MCF 10A (cell line): ENCODE data around the gene CKS1B. TPM values are rescaled to one million over a fixed set of nuclear protein-coding genes. Genes with fewer than 3 reads are reported as not detected.

Experiments used
- BruUV-seq: library from RNA; stranded (reverse); fragments of 400-500 nt; replicated peaks from 2 replicates; lab custom pipeline; 2021; lab: Mats Ljungman, UMichigan
- CTCF ChIA-PET: fragments of 300-600 bp; sonication (Branson Sonifier 250); formaldehyde crosslinking; extraction: SDS; loops from one replicate; lab custom pipeline; 2021; ENCODE audit warnings: antibody characterized with exemption, inconsistent platforms; lab: Yijun Ruan, JAX
- POLR2A ChIA-PET: fragments of 300-600, 350-650 bp; sonication (Branson Sonifier 250); formaldehyde crosslinking; extraction: SDS; loops from one replicate; lab custom pipeline; 2020; ENCODE audit warnings: antibody characterized with exemption, inconsistent platforms; lab: Yijun Ruan, JAX
- DNase-seq: peaks from one replicate; pipeline ENCODE4 v3.0.0-alpha.2; 2018; ENCODE audit not compliant: unreplicated experiment
- H3K27ac Mint-ChIP-seq: one replicate; pipeline ENCODE4 v1.8.0; 2022; ENCODE audit warnings: mild to moderate bottlenecking, low read depth, mixed read lengths; ENCODE audit not compliant: unreplicated experiment
- H3K27me3 Mint-ChIP-seq: one replicate; pipeline ENCODE4 v1.8.0; 2022; ENCODE audit warnings: mixed read lengths; ENCODE audit not compliant: insufficient read depth, unreplicated experiment
- H3K36me3 Mint-ChIP-seq: one replicate; pipeline ENCODE4 v1.8.0; 2022; ENCODE audit warnings: mild to moderate bottlenecking, moderate library complexity, mixed read lengths; ENCODE audit not compliant: insufficient read depth, unreplicated experiment
- H3K4me1 Mint-ChIP-seq: one replicate; pipeline ENCODE4 v1.8.0; 2022; ENCODE audit warnings: mixed read lengths; ENCODE audit not compliant: insufficient read depth, unreplicated experiment
- H3K4me3 Mint-ChIP-seq: one replicate; pipeline ENCODE4 v1.8.0; 2022; ENCODE audit warnings: mild to moderate bottlenecking, moderate library complexity, mixed read lengths; ENCODE audit not compliant: unreplicated experiment
- H3K9me3 Mint-ChIP-seq: one replicate; pipeline ENCODE4 v1.8.0; 2022; ENCODE audit warnings: mixed read lengths; ENCODE audit not compliant: unreplicated experiment
- intact Hi-C: fragments of 100-400 bp; cut with micrococcal nuclease; formaldehyde crosslinking; loops from 2 replicates; pipeline ENCODE4 v1.14.1; 2022
- total RNA-seq: library from RNA; stranded (reverse); gene quantifications from 2 replicates; pipeline ENCODE4 v1.2.3, GENCODE V29; 2022
- TF ChIP-seq, protein P1 (sequence below): fragments of 200-600 bp; IDR thresholded peaks from one replicate; pipeline ENCODE4 v1.8.0; 2022; ENCODE audit warnings: antibody characterized with exemption, mild to moderate bottlenecking; ENCODE audit not compliant: unreplicated experiment

CKS1B gene
- total RNA-seq, 1 experiment from 2014 or later: 285 TPM

DNA sequence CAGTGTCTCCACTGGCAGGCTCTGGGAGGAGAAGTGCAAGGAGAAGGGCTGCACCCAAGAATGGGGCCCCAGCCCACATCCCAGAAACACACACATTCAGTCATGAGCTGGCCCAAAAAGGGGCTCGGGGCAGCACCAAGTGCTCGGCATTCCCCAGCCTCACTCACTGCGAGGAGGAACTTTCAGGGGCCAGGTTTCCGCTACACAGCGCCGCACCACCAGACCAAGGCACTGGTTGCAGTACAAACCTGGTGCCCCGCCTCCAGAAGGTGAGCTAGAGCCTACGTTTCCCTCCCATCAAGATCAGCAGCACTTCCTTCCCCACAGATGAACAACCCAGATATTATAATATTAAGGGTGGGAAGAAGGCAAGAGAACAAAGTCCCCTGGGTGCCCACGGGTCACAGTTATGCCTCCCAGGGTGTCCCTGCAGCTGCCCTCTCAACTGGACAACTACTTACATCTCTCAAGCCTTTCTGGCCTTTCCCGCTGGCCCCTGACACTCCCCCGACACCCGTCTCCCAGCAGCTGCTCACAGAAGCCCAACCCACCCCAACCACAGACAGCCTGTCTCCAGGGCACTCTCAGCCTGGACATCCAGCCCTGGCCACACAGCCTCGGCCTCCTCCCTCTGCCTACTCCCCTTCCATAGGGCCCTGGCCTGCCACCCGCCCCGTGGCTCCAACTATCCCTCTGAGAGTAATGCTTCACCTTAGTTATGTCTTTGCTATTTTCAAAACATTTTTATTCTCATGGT is 22.4 kb upstream of the CKS1B start:
- CTCF ChIA-PET: interaction anchor here (0.6 to 2.6 kb wide), 10 partner anchors 9 to 473 kb away, joined by 3 to 6 read pairs (median 4); no protein-coding TSS in a partner anchor
- POLR2A ChIA-PET: interaction anchor here (1.2 to 39.6 kb wide), 4 partner anchors 8 to 37 kb away, joined by 4 to 1917 read pairs (median 59); partner anchors contain the start of genes CKS1B, FLAD1, LENEP and PMVK
- no peak for DNase-seq

DNA sequence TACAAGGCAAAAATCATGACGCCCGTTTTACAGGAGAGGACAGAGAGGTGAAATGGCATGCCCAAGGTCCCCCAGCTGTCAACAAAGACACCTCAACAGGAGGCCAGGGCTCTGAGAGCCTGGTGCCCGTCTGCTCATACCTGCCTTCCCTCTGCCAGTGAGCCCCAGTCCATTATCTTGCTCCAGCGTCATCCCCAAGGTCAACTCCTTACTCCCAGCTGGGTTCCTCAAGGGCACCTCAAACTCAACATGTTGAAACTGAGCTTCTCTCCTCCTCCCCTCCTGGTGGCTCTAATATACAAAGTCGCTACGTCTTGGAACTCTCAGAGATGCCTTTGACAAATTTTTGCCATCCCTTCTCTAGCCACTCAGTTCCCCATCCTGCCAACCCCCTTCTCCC is 21.8 kb upstream of the CKS1B start:
- BruUV-seq: no TSS peak
- Mint-ChIP-seq H3K27me3 (no peaks in the 10 kb centered on the region), H3K4me1 (peaks cover 43% of the 10 kb centered on the region), H3K36me3 (peaks cover 4% of the 10 kb centered on the region), H3K27ac (no peak overlapping the region), H3K9me3 (no peaks in the 10 kb centered on the region), H3K4me3 (no peak overlapping the region)
- ChIA-PET CTCF (interaction anchor here (0.6 to 2.6 kb wide), 7 partner anchors 8 to 473 kb away, joined by 3 to 12 read pairs (median 4); partner anchors contain the start of gene PYGO2), POLR2A (interaction anchor here (1.2 to 39.6 kb wide), 5 partner anchors 9 to 86 kb away, joined by 3 to 1917 read pairs (median 6); partner anchors contain the start of genes CKS1B, FLAD1, LENEP and PMVK)
- DNase-seq: no peak
- intact Hi-C loops: no loop called here
- TF ChIP-seq, protein P1, sequence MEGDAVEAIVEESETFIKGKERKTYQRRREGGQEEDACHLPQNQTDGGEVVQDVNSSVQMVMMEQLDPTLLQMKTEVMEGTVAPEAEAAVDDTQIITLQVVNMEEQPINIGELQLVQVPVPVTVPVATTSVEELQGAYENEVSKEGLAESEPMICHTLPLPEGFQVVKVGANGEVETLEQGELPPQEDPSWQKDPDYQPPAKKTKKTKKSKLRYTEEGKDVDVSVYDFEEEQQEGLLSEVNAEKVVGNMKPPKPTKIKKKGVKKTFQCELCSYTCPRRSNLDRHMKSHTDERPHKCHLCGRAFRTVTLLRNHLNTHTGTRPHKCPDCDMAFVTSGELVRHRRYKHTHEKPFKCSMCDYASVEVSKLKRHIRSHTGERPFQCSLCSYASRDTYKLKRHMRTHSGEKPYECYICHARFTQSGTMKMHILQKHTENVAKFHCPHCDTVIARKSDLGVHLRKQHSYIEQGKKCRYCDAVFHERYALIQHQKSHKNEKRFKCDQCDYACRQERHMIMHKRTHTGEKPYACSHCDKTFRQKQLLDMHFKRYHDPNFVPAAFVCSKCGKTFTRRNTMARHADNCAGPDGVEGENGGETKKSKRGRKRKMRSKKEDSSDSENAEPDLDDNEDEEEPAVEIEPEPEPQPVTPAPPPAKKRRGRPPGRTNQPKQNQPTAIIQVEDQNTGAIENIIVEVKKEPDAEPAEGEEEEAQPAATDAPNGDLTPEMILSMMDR: no peak

More for the DNA sequence above, 22.4 kb upstream of the CKS1B start:
- H3K27me3 Mint-ChIP-seq: no peaks in the 10 kb centered on the region
- peaks cover 38% of the 10 kb centered on the region for H3K4me1 Mint-ChIP-seq
- H3K36me3 Mint-ChIP-seq: peaks cover 6% of the 10 kb centered on the region
- intact Hi-C loops: no loop called here
- H3K27ac Mint-ChIP-seq: no peak overlapping the region
- no peaks in the 10 kb centered on the region for H3K9me3 Mint-ChIP-seq
- TF ChIP-seq, protein P1: no peak
- no peak overlapping the region for H3K4me3 Mint-ChIP-seq
- no TSS peak for BruUV-seq

DNA sequence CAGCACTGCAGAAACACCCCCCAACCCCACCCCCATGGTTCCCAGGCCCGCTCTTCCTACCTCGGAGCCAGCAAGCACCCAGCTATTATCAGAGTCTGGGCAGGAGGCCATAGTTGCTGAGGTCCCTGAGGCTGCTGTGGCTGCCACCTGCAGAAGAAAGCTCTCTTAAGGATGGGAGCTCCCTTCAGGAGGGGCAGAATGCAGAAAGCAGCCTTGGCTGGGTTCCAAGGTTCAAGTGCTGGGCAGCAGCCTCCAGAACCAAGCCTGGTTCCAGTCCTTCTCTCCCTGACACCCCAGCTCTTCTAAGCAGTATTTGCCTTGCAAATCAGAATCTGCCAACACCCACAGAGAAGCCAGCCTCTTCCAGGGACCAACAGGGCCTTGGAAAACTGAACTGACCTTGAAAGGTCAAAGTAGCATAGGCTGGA is 20.9 kb upstream of the CKS1B start:
- DNase-seq: no peak
- no peaks in the 10 kb centered on the region for H3K9me3 Mint-ChIP-seq
- H3K27ac Mint-ChIP-seq: no peak overlapping the region
- peaks cover 7% of the 10 kb centered on the region for H3K36me3 Mint-ChIP-seq
- CTCF ChIA-PET: interaction anchor here (0.6 to 4.2 kb wide), 13 partner anchors 13 to 394 kb away, joined by 3 to 45 read pairs (median 6); partner anchors contain the start of genes FLAD1 and PMVK
- intact Hi-C loops: no loop called here
- no peak overlapping the region for H3K4me3 Mint-ChIP-seq
- no TSS peak for BruUV-seq
- H3K27me3 Mint-ChIP-seq: no peaks in the 10 kb centered on the region
- H3K4me1 Mint-ChIP-seq: peaks cover 43% of the 10 kb centered on the region
- TF ChIP-seq, protein P1: no peak
- POLR2A ChIA-PET: interaction anchor here (1.2 to 39.6 kb wide), 5 partner anchors 10 to 85 kb away, joined by 3 to 1917 read pairs (median 19); partner anchors contain the start of genes CKS1B, FLAD1, LENEP and PMVK

DNA sequence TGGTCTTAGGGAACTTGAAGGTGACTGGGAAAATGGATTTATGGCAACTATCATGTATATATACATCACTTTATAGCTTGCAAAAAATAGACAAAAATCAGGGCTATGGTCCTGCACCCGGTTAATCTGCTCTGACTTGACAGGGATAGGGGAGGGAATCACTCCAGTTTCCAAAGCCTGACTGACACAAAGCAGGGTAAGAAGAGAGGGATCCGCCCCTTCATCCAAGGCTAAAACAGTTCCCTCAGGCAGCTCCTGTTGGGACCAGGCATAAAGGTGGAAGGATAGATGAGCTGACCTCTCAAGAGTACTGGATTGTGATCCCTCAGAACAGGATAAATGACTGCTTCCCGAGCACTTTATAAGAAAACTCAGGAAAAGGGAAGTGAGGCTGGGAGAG is 19.9 kb upstream of the CKS1B start:
- Mint-ChIP-seq H3K36me3 (peaks cover 12% of the 10 kb centered on the region), H3K27me3 (no peaks in the 10 kb centered on the region), H3K4me1 (peaks cover 43% of the 10 kb centered on the region), H3K9me3 (no peaks in the 10 kb centered on the region), H3K4me3 (peak overlapping the region; percentile 88), H3K27ac (no peak overlapping the region)
- intact Hi-C loops: no loop called here
- CTCF ChIA-PET: interaction anchor here (1.0 to 4.2 kb wide), 14 partner anchors 12 to 285 kb away, joined by 3 to 45 read pairs (median 11); partner anchors contain the start of genes ADAM15, FLAD1, PMVK and SHC1
- no TSS peak for BruUV-seq
- POLR2A ChIA-PET: interaction anchor here (0.6 to 39.6 kb wide), 7 partner anchors 11 to 146 kb away, joined by 3 to 1917 read pairs (median 18); partner anchors contain the start of genes ADAM15, CKS1B, FLAD1 and LENEP
- no peak for DNase-seq
- TF ChIP-seq, protein P1: no peak
